HFFc6 (cell line): ENCODE measurements around the gene PBLD. TPM values are rescaled to one million over a fixed set of nuclear protein-coding genes. Genes with fewer than 3 reads are reported as not detected.

Experiments
- DNase-seq: peaks from one replicate; pipeline ENCODE4 v3.0.0-alpha.2; 2018
- H3K27ac Mint-ChIP-seq: 2 replicates; pipeline ENCODE4 v1.8.0; 2020; ENCODE audit warnings: mild to moderate bottlenecking, mixed read lengths
- H3K27me3 Mint-ChIP-seq: 2 replicates; pipeline ENCODE4 v1.8.0; 2021; ENCODE audit warnings: mild to moderate bottlenecking, moderate library complexity, mixed read lengths; ENCODE audit not compliant: insufficient read depth
- H3K36me3 Mint-ChIP-seq: 2 replicates; pipeline ENCODE4 v1.8.0; 2021; ENCODE audit warnings: low read depth, mixed read lengths
- H3K4me1 Mint-ChIP-seq: 2 replicates; pipeline ENCODE4 v1.8.0; 2020; ENCODE audit warnings: low read depth, mixed read lengths
- H3K4me3 Mint-ChIP-seq: 2 replicates; pipeline ENCODE4 v1.8.0; 2020; ENCODE audit warnings: mild to moderate bottlenecking, moderate library complexity, mixed read lengths
- H3K9me3 Mint-ChIP-seq: 2 replicates; pipeline ENCODE4 v1.8.0; 2020; ENCODE audit warnings: mild to moderate bottlenecking, mixed read lengths
- total RNA-seq, 6 experiments: library from RNA; stranded (reverse); fragmentation: NEBNext Ultra II Directional; extraction: Animal tissue kit (Norgen Biotek cat#: 25700); gene quantifications; 2 replicates in 1 of 6; 3 replicates in 5 of 6; pipeline ENCODE4 v1.2.3, GENCODE V29; 2021
- TF ChIP-seq, protein P1 (sequence below): fragments of 200-600 bp; sonication (generic); IDR thresholded peaks from 2 replicates; pipeline ENCODE4 v1.5.0; 2021; ENCODE audit warnings: antibody characterized with exemption, mild to moderate bottlenecking

Gene PBLD
- total RNA-seq, 6 experiments from 2014 or later = 9.9 to 13.6 (median 11.5) TPM

DNA sequence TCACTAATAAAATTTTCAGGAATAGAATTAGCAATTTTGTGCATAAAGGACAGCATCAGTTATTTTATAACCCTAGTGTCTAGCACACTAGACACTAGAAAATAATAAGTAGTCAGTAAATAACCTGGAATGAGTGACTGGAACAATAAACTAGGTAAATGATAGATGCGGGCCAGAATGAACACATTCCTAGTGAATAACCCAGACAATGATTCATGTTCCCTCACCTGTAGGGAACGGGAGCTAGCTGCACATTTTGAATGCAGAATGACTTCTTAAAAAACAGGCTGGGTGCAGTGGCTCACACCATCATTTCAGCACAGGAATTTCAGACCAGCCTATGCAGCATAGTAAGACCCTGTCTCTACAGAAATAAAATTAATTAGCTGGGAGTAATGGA lies 97.6 kb downstream of the PBLD start:
- Mint-ChIP-seq H3K27ac (no peak overlapping the region), H3K9me3 (no peaks in the 10 kb centered on the region), H3K4me1 (peaks cover 14% of the 10 kb centered on the region), H3K36me3 (no peaks in the 10 kb centered on the region), H3K27me3 (peaks cover 19% of the 10 kb centered on the region), H3K4me3 (no peak overlapping the region)
- no peak for DNase-seq
- TF ChIP-seq, protein P1, sequence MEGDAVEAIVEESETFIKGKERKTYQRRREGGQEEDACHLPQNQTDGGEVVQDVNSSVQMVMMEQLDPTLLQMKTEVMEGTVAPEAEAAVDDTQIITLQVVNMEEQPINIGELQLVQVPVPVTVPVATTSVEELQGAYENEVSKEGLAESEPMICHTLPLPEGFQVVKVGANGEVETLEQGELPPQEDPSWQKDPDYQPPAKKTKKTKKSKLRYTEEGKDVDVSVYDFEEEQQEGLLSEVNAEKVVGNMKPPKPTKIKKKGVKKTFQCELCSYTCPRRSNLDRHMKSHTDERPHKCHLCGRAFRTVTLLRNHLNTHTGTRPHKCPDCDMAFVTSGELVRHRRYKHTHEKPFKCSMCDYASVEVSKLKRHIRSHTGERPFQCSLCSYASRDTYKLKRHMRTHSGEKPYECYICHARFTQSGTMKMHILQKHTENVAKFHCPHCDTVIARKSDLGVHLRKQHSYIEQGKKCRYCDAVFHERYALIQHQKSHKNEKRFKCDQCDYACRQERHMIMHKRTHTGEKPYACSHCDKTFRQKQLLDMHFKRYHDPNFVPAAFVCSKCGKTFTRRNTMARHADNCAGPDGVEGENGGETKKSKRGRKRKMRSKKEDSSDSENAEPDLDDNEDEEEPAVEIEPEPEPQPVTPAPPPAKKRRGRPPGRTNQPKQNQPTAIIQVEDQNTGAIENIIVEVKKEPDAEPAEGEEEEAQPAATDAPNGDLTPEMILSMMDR = no peak

DNA sequence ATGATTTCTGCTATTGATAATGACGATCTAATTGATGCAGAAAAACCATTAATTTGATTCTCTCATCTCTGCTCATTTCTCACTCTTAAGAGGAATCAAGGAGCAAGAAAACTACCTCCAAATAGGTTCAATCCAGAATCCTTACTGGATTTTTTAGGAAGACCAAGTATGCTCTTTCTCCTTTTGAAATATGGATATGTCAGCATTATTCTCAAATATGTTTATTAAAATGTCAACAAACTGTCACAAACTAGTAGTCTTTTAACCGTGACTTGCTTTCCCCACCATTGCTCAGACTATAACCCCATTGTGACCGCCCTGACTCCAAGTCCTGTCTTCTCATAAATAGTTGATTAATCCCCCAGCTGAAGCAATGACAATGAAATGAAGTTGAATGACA lies 99.7 kb downstream of the PBLD start:
- TF ChIP-seq, protein P1 = no peak
- Mint-ChIP-seq H3K4me1 (peaks cover 14% of the 10 kb centered on the region), H3K36me3 (no peaks in the 10 kb centered on the region), H3K27me3 (peaks cover 14% of the 10 kb centered on the region; the same call in 1 of the 2 replicates), H3K27ac (no peak overlapping the region), H3K4me3 (no peak overlapping the region), H3K9me3 (no peaks in the 10 kb centered on the region)
- no peak for DNase-seq

Other genes with a start within 250 kb of the PBLD start
- gene MYPN, start 223.4 kb downstream of the PBLD start, total RNA-seq = 10 to 100 TPM; 70.3 to 89.1 (median 80.1) TPM
- under 1 TPM in 2 of 6 experiments, not detected in 4; 0.11 to 0.12 TPM for gene ATOH7, start 100.8 kb downstream of the PBLD start, total RNA-seq
- gene HNRNPH3, start 864 bp downstream of the PBLD start, total RNA-seq = 100 to 1,000 TPM; 105 to 170 (median 136) TPM
- gene RUFY2, start 74.3 kb upstream of the PBLD start, total RNA-seq = 10 to 100 TPM; 15.1 to 19.7 (median 16.7) TPM
- 1 to 10 TPM; 6.2 to 8.8 (median 7.2) TPM for gene DNA2, start 139.0 kb upstream of the PBLD start, total RNA-seq
- 10 to 100 TPM; 19.4 to 30.8 (median 28.4) TPM for gene SLC25A16, start 194.6 kb upstream of the PBLD start, total RNA-seq
- gene TET1, start 227.4 kb upstream of the PBLD start, total RNA-seq = 1 to 10 TPM; 2.1 to 2.7 (median 2.5) TPM